ENCODE measurements around the gene PLAU. TPM values are rescaled to one million over a fixed set of nuclear protein-coding genes. Genes with fewer than 3 reads are reported as not detected.
A peak's percentile ranks its signal among the peaks of the same experiment; 100 is the strongest.

Gene PLAU
- total and polyA plus RNA-seq, 9 of the 15 experiments (the other 6 are each of a cell fraction or from before 2014, with no cell fraction given) = 2.1 to 16.9 (median 3.3) TPM

DNA sequence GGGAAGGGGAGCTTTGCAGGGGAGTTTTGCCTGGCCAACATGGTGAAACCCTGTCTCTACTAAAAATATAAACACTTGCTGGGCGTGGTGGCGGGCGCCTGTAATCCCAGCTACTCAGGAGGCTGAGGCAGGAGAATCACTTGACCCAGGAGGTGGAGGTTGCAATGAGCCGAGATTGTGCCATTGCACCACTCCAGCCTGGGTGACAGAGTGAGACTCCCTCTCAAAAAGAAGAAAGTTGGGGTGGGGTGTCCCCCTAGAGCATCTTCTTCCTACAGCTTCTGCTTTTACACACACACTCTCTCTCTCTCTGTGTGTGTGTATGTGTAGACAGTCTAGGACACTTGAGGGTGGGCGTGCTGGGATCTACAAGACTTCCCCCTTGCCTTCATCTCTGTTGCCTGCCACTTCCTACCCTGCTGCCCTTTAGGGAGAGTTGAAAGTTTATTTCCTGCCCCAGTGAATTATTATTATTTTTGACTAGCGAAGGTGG is 21.7 kb downstream of the PLAU start (continued):
- TF ChIP-seq, protein P1, sequence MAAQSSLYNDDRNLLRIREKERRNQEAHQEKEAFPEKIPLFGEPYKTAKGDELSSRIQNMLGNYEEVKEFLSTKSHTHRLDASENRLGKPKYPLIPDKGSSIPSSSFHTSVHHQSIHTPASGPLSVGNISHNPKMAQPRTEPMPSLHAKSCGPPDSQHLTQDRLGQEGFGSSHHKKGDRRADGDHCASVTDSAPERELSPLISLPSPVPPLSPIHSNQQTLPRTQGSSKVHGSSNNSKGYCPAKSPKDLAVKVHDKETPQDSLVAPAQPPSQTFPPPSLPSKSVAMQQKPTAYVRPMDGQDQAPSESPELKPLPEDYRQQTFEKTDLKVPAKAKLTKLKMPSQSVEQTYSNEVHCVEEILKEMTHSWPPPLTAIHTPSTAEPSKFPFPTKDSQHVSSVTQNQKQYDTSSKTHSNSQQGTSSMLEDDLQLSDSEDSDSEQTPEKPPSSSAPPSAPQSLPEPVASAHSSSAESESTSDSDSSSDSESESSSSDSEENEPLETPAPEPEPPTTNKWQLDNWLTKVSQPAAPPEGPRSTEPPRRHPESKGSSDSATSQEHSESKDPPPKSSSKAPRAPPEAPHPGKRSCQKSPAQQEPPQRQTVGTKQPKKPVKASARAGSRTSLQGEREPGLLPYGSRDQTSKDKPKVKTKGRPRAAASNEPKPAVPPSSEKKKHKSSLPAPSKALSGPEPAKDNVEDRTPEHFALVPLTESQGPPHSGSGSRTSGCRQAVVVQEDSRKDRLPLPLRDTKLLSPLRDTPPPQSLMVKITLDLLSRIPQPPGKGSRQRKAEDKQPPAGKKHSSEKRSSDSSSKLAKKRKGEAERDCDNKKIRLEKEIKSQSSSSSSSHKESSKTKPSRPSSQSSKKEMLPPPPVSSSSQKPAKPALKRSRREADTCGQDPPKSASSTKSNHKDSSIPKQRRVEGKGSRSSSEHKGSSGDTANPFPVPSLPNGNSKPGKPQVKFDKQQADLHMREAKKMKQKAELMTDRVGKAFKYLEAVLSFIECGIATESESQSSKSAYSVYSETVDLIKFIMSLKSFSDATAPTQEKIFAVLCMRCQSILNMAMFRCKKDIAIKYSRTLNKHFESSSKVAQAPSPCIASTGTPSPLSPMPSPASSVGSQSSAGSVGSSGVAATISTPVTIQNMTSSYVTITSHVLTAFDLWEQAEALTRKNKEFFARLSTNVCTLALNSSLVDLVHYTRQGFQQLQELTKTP (IDR thresholded peaks at IDR 0.05; ENCODE audit: low read depth in 1 of 2, partially characterized antibody in 2 of 2) = peak in 1 of 2 experiments; percentile 6
- TF ChIP-seq DMBX1 (CRISPR knock-in tag; IDR thresholded peaks at IDR 0.05; ENCODE audit: borderline replicate concordance) = peak; percentile 62; the same call in 1 of the 2 replicates
- 0 out of 2 replicates have a peak, but pooled peaks have one; percentile 11 for TF ChIP-seq SPI1 (IDR thresholded peaks at IDR 0.05; ENCODE audit: borderline replicate concordance, low read depth, low read length)
- 0 out of 4 replicates have a peak, but pooled peaks of 1 of the 2 experiments have one; percentile 0 for TF ChIP-seq SIN3A (IDR thresholded peaks at IDR 0.05; ENCODE audit: borderline replicate concordance in 2 of 2, control insufficient read depth in 1 of 2, low read depth in 2 of 2, low read length in 2 of 2)
- TF ChIP-seq, protein P2, sequence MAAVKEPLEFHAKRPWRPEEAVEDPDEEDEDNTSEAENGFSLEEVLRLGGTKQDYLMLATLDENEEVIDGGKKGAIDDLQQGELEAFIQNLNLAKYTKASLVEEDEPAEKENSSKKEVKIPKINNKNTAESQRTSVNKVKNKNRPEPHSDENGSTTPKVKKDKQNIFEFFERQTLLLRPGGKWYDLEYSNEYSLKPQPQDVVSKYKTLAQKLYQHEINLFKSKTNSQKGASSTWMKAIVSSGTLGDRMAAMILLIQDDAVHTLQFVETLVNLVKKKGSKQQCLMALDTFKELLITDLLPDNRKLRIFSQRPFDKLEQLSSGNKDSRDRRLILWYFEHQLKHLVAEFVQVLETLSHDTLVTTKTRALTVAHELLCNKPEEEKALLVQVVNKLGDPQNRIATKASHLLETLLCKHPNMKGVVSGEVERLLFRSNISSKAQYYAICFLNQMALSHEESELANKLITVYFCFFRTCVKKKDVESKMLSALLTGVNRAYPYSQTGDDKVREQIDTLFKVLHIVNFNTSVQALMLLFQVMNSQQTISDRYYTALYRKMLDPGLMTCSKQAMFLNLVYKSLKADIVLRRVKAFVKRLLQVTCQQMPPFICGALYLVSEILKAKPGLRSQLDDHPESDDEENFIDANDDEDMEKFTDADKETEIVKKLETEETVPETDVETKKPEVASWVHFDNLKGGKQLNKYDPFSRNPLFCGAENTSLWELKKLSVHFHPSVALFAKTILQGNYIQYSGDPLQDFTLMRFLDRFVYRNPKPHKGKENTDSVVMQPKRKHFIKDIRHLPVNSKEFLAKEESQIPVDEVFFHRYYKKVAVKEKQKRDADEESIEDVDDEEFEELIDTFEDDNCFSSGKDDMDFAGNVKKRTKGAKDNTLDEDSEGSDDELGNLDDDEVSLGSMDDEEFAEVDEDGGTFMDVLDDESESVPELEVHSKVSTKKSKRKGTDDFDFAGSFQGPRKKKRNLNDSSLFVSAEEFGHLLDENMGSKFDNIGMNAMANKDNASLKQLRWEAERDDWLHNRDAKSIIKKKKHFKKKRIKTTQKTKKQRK (IDR thresholded peaks at IDR 0.05; ENCODE audit: borderline replicate concordance, low read depth, low read length) = no peak

Measured in K562 (cell line).